ENCODE data around the gene ENG. TPM values are rescaled to one million over a fixed set of nuclear protein-coding genes. Genes with fewer than 3 reads are reported as not detected.

ENG gene
- 3.3 TPM for polyA plus RNA-seq (2012; ENCODE audit: missing spikeins)

- TF ChIP-seq TAF1 (IDR thresholded peaks at IDR 0.05; ENCODE audit: borderline replicate concordance, low read depth, low read length), result no peak
- no peak for TF ChIP-seq POLR2AphosphoS5 (IDR thresholded peaks at IDR 0.05; ENCODE audit: low read depth, low read length)
- no peak for TF ChIP-seq POLR2A (IDR thresholded peaks at IDR 0.05; ENCODE audit: low read depth, low read length)
- no peak for FAIRE-seq
- no peak for DNase-seq (ENCODE audit: insufficient read length)
These were observed at the start of gene ENG for GRCh38 chr9:127854184-127854806. Gene ENG (minus strand): TSS chr9:127854658. CDS start chr9:127854355, 303 bp downstream.

- FAIRE-seq (peak; percentile 87), DNase-seq (ENCODE audit: insufficient read length) (no peak)
- TF ChIP-seq POLR2A (IDR thresholded peaks at IDR 0.05; ENCODE audit: low read depth, low read length) (no peak; the same call in 1 of the 2 replicates), TAF1 (IDR thresholded peaks at IDR 0.05; ENCODE audit: borderline replicate concordance, low read depth, low read length) (0 out of 2 replicates have a peak, but pooled peaks have one; percentile 41)
These were observed 49.4 kb upstream of the ENG start for GRCh38 chr9:127903557-127904475.

GRCh38 chr9:127899128-127899943 is 44.9 kb upstream of the ENG start, which contains the start of gene ST6GALNAC6:
Gene ST6GALNAC6 (minus strand): TSS chr9:127899603. CDS start chr9:127897981, 1,622 bp downstream.
- DNase-seq (ENCODE audit: insufficient read length) (peak; percentile 93), FAIRE-seq (peak; percentile 81)

GRCh38 chr9:127898433-127899127 is 44.1 kb upstream of the ENG start:
- TF ChIP-seq POLR2A (IDR thresholded peaks at IDR 0.05; ENCODE audit: low read depth, low read length) (no peak), POLR2AphosphoS5 (IDR thresholded peaks at IDR 0.05; ENCODE audit: low read depth, low read length) (no peak), TAF1 (IDR thresholded peaks at IDR 0.05; ENCODE audit: borderline replicate concordance, low read depth, low read length) (no peak)
- DNase-seq (ENCODE audit: insufficient read length) (no peak), FAIRE-seq (no peak)

More at GRCh38 chr9:127899128-127899943, 44.9 kb upstream of the ENG start, which contains the start of gene ST6GALNAC6:
- TF ChIP-seq POLR2A (IDR thresholded peaks at IDR 0.05; ENCODE audit: low read depth, low read length) (no peak), POLR2AphosphoS5 (IDR thresholded peaks at IDR 0.05; ENCODE audit: low read depth, low read length) (no peak), TAF1 (IDR thresholded peaks at IDR 0.05; ENCODE audit: borderline replicate concordance, low read depth, low read length) (no peak)

- no peak for TF ChIP-seq POLR2AphosphoS5 (IDR thresholded peaks at IDR 0.05; ENCODE audit: low read depth, low read length)
- no peak for TF ChIP-seq POLR2A (IDR thresholded peaks at IDR 0.05; ENCODE audit: low read depth, low read length)
- TF ChIP-seq TAF1 (IDR thresholded peaks at IDR 0.05; ENCODE audit: borderline replicate concordance, low read depth, low read length), result no peak
- DNase-seq (ENCODE audit: insufficient read length), result no peak
- no peak for FAIRE-seq
These were observed 42.8 kb upstream of the ENG start for GRCh38 chr9:127897193-127897692.

- FAIRE-seq, result no peak
- no peak for DNase-seq (ENCODE audit: insufficient read length)
- TF ChIP-seq TAF1 (IDR thresholded peaks at IDR 0.05; ENCODE audit: borderline replicate concordance, low read depth, low read length), result no peak
- no peak for TF ChIP-seq POLR2A (IDR thresholded peaks at IDR 0.05; ENCODE audit: low read depth, low read length)
- no peak for TF ChIP-seq POLR2AphosphoS5 (IDR thresholded peaks at IDR 0.05; ENCODE audit: low read depth, low read length)
These were observed 42.1 kb upstream of the ENG start for GRCh38 chr9:127896395-127897192.

- FAIRE-seq, result no peak
- TF ChIP-seq TAF1 (IDR thresholded peaks at IDR 0.05; ENCODE audit: borderline replicate concordance, low read depth, low read length) (no peak), POLR2AphosphoS5 (IDR thresholded peaks at IDR 0.05; ENCODE audit: low read depth, low read length) (no peak), POLR2A (IDR thresholded peaks at IDR 0.05; ENCODE audit: low read depth, low read length) (no peak)
These were observed 41.4 kb upstream of the ENG start for GRCh38 chr9:127895811-127896210.

GRCh38 chr9:127893392-127893791 is 38.9 kb upstream of the ENG start:
- TF ChIP-seq POLR2A (IDR thresholded peaks at IDR 0.05; ENCODE audit: low read depth, low read length) (no peak), TAF1 (IDR thresholded peaks at IDR 0.05; ENCODE audit: borderline replicate concordance, low read depth, low read length) (no peak), POLR2AphosphoS5 (IDR thresholded peaks at IDR 0.05; ENCODE audit: low read depth, low read length) (no peak)
- FAIRE-seq (no peak), DNase-seq (ENCODE audit: insufficient read length) (no peak)

More at GRCh38 chr9:127895811-127896210, 41.4 kb upstream of the ENG start:
- no peak for DNase-seq (ENCODE audit: insufficient read length)

- no peak for DNase-seq (ENCODE audit: insufficient read length)
- FAIRE-seq, result no peak
- no peak for TF ChIP-seq POLR2AphosphoS5 (IDR thresholded peaks at IDR 0.05; ENCODE audit: low read depth, low read length)
- no peak for TF ChIP-seq POLR2A (IDR thresholded peaks at IDR 0.05; ENCODE audit: low read depth, low read length)
- no peak for TF ChIP-seq TAF1 (IDR thresholded peaks at IDR 0.05; ENCODE audit: borderline replicate concordance, low read depth, low read length)
These were observed 38.4 kb upstream of the ENG start for GRCh38 chr9:127892831-127893230.
